T-helper 2 cell treated with Interferon-gamma antibody and Interleukin-4, amounts not matched to agents 5 μg/mL and 100 μg/mL, for 36 hours (primary cell): ENCODE measurements around the gene INTS3.

Experiments used
- DNase-seq: peaks from one replicate; pipeline ENCODE4 v3.0.0; 2021; ENCODE audit warnings: low spot score
- H3K27ac Mint-ChIP-seq: one replicate; pipeline ENCODE4 v1.8.0; 2021; ENCODE audit warnings: mild to moderate bottlenecking, mixed read lengths
- H3K27me3 Mint-ChIP-seq: one replicate; pipeline ENCODE4 v1.8.0; 2021; ENCODE audit warnings: low read depth, mixed read lengths
- H3K36me3 Mint-ChIP-seq: one replicate; pipeline ENCODE4 v1.8.0; 2021; ENCODE audit warnings: low read depth, mixed read lengths
- H3K4me1 Mint-ChIP-seq: one replicate; pipeline ENCODE4 v1.8.0; 2021; ENCODE audit warnings: low read depth, mixed read lengths
- H3K4me3 Mint-ChIP-seq: one replicate; pipeline ENCODE4 v1.8.0; 2022; ENCODE audit warnings: mild to moderate bottlenecking, moderate library complexity, mixed read lengths
- H3K9me3 Mint-ChIP-seq: one replicate; pipeline ENCODE4 v1.8.0; 2021; ENCODE audit warnings: mixed read lengths

INTS3 gene

DNA sequence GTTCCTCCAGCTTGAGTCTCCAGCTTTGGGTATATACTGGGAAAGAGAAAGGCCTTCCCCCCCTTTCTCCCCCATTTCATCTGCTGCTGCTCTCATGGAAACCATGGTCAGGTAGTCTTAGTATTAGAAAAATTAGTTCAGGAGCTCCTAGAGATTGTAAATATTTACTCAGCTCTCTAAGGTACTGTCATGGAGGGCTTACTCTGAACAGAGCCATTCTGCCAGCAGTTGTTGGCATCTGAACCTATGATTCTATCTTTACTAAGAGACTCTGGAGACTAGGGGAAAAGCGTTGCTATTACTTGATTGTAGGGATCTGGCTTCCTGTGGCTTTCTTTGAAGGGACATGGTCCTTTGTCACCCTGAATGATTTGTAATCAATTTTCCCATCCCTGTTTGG is 6.1 kb downstream of the INTS3 start:
- H3K27me3 Mint-ChIP-seq: no peaks in the 10 kb centered on the region
- no peak overlapping the region for H3K27ac Mint-ChIP-seq
- no peak overlapping the region for H3K4me3 Mint-ChIP-seq
- H3K4me1 Mint-ChIP-seq: peaks cover 20% of the 10 kb centered on the region
- DNase-seq: no peak
- no peaks in the 10 kb centered on the region for H3K9me3 Mint-ChIP-seq
- peaks cover 27% of the 10 kb centered on the region for H3K36me3 Mint-ChIP-seq

DNA sequence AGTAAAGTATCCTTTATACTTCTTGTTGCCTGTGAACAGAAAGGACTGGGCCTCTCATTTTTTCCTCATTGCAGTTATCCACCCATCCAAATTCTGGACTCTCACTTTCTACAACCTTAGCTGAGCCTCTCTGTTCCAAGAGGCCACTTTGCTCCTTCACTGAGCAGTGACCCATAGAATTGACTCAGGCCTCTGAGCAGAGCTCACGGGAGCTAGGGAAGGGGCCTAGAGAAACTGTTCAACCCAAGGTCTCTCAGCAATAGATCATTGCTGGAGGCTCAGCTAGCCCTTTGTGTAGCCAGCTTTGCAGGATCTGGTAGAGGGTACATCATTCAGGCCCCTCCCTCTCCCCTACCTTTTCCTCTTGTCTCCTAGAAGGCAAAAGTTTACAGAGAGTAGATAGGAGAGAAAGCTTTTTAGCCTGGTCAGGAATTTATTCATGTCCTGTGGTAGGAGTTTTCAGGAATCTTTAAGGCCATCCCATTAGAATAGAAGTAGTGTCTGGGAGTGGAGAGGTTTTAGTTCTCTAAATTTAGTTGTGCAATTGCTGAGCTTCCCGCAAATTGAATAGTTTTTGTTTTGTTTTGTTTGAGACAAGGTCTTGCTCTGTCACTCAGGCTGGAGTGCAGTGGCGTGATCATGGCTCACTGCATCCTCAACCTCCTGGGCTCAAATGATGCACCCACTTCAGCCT is 6.7 kb downstream of the INTS3 start:
- H3K4me1 Mint-ChIP-seq: peaks cover 14% of the 10 kb centered on the region
- no peak overlapping the region for H3K4me3 Mint-ChIP-seq
- no peak for DNase-seq
- H3K36me3 Mint-ChIP-seq: peaks cover 27% of the 10 kb centered on the region
- no peaks in the 10 kb centered on the region for H3K9me3 Mint-ChIP-seq
- H3K27me3 Mint-ChIP-seq: no peaks in the 10 kb centered on the region
- no peak overlapping the region for H3K27ac Mint-ChIP-seq

DNA sequence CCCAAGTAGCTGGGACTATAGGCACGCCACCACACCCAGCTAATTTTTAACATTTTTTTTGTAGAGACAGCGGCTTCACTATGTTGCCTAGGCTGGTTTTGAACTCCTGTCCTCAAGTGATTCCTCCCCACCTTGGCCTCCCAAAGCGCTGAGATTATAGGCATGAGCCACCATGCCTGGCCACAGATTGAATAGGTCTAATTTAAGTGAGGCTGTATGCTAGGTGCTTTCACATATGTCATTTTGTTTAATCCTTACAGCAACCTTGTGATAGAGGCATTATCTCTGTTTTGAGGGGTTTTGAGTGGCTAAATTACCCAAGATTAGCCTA is 7.2 kb downstream of the INTS3 start:
- Mint-ChIP-seq H3K27me3 (no peaks in the 10 kb centered on the region), H3K36me3 (peaks cover 24% of the 10 kb centered on the region), H3K9me3 (no peaks in the 10 kb centered on the region), H3K4me3 (no peak overlapping the region), H3K27ac (no peak overlapping the region), H3K4me1 (peaks cover 10% of the 10 kb centered on the region)
- no peak for DNase-seq

DNA sequence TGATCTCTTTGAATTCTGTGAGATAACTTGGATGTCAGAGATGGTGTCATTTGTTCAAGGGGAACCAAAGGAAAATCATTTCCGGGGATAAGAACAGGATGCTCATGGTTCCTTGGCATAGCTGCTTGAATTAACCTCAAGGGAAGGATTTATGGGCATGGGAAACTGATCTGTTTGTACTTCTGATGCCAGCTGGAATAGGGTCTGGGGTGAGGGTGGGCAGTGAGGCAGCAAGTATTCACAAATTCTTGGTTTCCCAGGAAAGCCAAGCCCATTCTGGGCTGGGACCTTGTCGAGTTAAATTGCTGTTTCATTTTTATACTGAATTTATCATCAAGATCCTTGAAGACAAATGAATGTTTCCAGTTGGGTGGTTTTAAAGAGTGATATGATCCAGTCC is 14.1 kb downstream of the INTS3 start:
- H3K27me3 Mint-ChIP-seq: no peaks in the 10 kb centered on the region
- H3K4me1 Mint-ChIP-seq: peaks cover 3% of the 10 kb centered on the region
- H3K9me3 Mint-ChIP-seq: no peaks in the 10 kb centered on the region
- no peak overlapping the region for H3K27ac Mint-ChIP-seq
- peaks cover 35% of the 10 kb centered on the region for H3K36me3 Mint-ChIP-seq
- no peak overlapping the region for H3K4me3 Mint-ChIP-seq
- no peak for DNase-seq

DNA sequence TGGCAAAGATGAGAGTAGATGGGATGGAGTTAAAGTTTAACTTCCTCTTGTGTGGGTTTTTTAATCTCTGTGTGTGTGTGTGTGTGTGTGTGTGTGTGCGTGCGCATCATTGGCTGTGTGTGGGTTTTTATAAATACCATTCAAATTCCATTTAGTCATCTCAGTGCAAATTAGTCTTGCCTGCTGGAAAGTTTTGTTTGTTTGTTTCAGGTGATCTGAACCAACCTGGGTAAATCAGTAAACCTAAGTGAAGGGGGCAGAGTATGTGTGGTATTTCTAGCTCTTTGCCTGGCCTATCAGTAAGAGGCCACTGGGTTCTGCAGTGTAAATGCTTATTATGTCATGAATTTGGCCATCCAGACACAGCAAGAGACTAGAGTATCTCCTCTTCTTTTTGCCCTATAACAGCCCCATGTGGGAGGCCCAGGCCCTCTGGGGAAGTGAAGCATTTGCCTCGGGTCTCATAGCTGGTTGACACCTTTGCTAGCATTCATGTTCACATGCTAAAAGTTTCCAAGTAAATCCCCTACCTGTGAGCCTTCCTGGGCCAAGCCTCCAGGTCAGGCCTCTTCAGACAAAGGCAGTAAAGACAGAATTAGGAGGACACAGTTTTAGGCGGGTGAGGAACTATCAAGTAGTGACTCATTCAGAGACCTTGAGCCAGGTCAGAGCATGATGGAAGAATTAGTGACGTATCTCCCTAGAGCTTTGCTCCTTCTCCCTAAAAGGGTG is 14.7 kb downstream of the INTS3 start:
- DNase-seq: no peak
- no peaks in the 10 kb centered on the region for H3K27me3 Mint-ChIP-seq
- no peak overlapping the region for H3K4me3 Mint-ChIP-seq
- H3K9me3 Mint-ChIP-seq: no peaks in the 10 kb centered on the region
- H3K4me1 Mint-ChIP-seq: peaks cover 3% of the 10 kb centered on the region
- peaks cover 37% of the 10 kb centered on the region for H3K36me3 Mint-ChIP-seq
- H3K27ac Mint-ChIP-seq: no peak overlapping the region

DNA sequence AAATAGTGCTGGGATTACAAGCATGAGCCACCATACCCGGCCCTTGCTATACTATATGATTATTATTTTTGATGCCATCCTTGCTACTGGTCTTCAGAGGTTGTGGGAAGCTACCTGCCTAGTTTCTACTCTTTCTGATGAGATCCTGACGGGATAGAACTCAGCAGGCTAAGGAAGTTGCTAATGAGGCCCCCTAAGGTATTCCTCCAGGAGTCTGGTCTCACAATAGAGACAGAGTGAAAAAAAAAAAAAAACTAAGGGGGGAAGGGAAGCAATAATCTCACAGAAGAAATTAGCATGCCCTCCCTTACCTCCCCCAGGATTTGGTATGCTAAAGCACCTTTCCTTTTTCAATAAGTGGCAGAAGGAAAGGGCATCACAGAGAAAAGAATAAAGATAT is 17.6 kb downstream of the INTS3 start:
- no peak overlapping the region for H3K27ac Mint-ChIP-seq
- no peak for DNase-seq
- no peak overlapping the region for H3K4me3 Mint-ChIP-seq
- H3K36me3 Mint-ChIP-seq: peaks cover 55% of the 10 kb centered on the region
- H3K9me3 Mint-ChIP-seq: no peaks in the 10 kb centered on the region
- no peaks in the 10 kb centered on the region for H3K27me3 Mint-ChIP-seq
- H3K4me1 Mint-ChIP-seq: peaks cover 9% of the 10 kb centered on the region

DNA sequence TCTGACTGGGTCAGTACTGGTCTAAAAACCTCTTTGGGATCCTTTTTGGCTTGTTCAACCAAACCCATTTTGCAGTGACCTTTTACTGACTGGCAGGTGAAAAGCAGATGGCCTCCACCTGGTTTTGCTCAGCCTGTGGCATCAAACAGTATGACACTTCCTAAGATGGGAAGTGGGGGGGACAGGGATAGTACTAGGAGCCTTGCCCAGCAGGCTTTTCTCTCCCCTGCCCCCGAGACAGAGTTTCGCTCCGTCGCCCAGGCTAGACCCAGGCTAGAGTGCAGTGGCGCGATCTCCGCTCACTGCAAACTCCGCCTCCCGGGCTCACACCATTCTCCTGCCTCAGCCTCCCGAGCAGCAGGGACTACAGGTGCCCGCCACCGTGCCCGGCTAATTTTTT is 18.3 kb downstream of the INTS3 start:
- Mint-ChIP-seq H3K27me3 (no peaks in the 10 kb centered on the region), H3K4me1 (peaks cover 9% of the 10 kb centered on the region), H3K4me3 (no peak overlapping the region), H3K36me3 (peaks cover 56% of the 10 kb centered on the region), H3K9me3 (no peaks in the 10 kb centered on the region), H3K27ac (no peak overlapping the region)
- DNase-seq: no peak

DNA sequence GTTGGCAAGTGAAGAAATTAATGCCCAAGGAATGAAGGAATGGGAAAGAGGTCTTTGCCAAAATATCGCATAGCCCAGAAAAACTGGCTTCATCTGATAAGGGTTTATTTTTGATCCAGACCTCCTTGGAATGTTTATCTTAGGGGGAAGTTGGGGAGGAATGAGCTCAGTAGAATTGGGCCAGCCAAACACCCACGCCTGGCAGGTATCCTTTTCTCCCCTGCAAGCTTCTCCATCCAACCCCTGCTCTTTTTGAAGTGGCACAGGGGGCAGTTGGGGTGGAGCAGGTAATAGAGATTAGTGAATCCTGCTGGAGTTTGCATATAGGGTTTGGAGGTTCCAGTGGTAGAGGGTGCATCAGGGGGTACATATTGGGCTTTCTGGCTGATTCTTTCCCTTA is 21.1 kb downstream of the INTS3 start:
- no peak for DNase-seq
- H3K4me3 Mint-ChIP-seq: no peak overlapping the region
- no peaks in the 10 kb centered on the region for H3K27me3 Mint-ChIP-seq
- H3K9me3 Mint-ChIP-seq: no peaks in the 10 kb centered on the region
- H3K4me1 Mint-ChIP-seq: peaks cover 6% of the 10 kb centered on the region
- peaks cover 48% of the 10 kb centered on the region for H3K36me3 Mint-ChIP-seq
- H3K27ac Mint-ChIP-seq: no peak overlapping the region

DNA sequence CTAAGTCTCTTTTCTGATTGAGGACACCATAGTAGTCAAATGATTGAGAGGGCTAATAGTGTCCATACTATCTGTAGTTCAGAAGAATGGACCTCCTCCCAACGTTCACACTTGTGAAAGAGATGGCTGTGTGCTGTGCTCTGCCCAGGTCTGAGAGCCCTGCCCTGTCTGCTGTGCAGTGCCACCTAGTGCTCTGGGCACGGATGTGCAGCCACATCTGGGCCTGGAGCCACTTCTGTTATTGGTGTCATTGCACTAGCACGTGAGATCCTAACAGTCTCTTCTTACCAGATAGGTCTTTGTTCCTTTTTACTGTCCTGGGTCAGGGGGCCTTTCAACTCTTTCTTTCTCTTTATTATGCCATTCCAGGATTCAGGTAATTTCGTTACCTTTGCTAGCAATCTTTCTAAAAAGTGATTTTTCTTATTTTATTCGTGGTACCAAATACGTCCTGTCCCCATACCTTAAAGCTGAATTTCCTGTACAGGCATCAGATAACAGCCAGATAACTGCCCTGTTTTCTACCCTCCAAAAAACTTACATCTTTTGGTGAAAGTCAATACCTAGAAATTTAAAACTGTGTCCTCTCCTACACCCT is 21.7 kb downstream of the INTS3 start:
- Mint-ChIP-seq H3K4me1 (peaks cover 6% of the 10 kb centered on the region), H3K4me3 (no peak overlapping the region), H3K27me3 (no peaks in the 10 kb centered on the region), H3K36me3 (peaks cover 49% of the 10 kb centered on the region), H3K27ac (no peak overlapping the region), H3K9me3 (no peaks in the 10 kb centered on the region)
- DNase-seq: peak; percentile 68

DNA sequence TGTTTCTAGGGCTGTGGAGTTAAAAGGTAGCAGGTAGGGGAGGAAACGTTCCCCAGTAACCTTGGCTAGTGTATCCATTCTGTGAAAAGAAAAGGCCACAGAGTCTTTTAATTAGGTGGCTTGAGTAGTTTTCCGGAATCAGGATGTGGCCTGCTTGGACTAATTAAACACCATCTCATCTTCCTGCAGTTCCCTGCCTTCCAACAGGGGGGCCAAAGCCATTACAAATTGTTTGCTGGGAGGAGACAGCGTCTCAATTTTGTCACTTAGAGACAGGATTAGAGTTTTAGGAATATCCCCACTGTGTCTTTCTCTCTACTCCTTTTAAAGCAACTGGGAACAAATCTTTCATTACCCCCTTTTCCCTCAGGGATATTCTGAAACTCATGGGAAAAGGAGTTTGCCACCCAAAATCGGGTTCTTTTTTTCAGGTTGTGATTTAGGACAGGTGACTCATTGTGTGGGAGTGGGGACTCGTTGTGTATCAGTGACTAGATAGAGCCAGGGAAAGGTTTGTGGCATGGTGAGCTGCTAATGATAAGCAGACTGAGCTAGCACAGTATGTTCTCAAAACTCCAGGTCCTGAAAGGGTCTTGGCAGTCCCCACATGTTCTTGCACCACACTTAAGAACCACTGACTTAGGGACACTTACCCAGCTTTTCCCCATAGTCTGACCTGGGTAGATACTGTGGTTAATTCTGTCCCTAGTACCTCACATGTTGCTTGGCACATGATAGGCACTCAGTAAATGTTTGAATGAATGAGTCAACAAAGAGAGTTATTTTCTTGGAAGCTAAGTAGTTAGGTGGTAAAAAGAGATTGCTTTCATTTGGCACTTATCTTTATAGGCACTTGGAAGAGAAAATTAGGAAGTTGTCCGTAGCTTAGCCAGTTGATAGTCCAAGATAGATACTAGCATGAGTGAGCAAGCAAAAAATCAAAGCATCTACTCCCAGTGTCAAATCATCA is 22.5 kb downstream of the INTS3 start:
- Mint-ChIP-seq H3K4me1 (peaks cover 6% of the 10 kb centered on the region), H3K36me3 (peaks cover 55% of the 10 kb centered on the region), H3K9me3 (no peaks in the 10 kb centered on the region), H3K27ac (no peak overlapping the region), H3K4me3 (no peak overlapping the region), H3K27me3 (no peaks in the 10 kb centered on the region)
- no peak for DNase-seq

DNA sequence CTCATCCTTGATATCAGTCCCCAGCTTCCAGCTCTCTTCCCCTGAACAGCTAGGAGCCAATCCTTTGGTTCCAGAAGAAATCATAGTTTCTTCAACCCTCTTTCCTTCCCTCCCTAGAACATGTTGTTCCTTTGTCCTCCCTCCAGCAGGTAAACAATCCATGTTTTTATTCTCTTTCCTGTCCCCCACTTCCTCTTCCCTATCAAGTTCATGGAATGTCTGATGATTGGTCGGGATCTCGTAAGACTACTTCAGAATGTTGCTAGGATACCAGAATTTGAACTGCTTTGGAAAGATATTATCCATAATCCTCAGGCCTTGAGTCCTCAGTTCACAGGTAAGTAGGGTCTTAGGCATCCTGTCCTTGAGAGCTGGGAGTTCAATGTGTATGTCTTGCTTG is 24.2 kb downstream of the INTS3 start:
- no peaks in the 10 kb centered on the region for H3K27me3 Mint-ChIP-seq
- H3K4me1 Mint-ChIP-seq: peaks cover 6% of the 10 kb centered on the region
- H3K4me3 Mint-ChIP-seq: no peak overlapping the region
- peaks cover 56% of the 10 kb centered on the region for H3K36me3 Mint-ChIP-seq
- no peak overlapping the region for H3K27ac Mint-ChIP-seq
- H3K9me3 Mint-ChIP-seq: no peaks in the 10 kb centered on the region
- DNase-seq: no peak

DNA sequence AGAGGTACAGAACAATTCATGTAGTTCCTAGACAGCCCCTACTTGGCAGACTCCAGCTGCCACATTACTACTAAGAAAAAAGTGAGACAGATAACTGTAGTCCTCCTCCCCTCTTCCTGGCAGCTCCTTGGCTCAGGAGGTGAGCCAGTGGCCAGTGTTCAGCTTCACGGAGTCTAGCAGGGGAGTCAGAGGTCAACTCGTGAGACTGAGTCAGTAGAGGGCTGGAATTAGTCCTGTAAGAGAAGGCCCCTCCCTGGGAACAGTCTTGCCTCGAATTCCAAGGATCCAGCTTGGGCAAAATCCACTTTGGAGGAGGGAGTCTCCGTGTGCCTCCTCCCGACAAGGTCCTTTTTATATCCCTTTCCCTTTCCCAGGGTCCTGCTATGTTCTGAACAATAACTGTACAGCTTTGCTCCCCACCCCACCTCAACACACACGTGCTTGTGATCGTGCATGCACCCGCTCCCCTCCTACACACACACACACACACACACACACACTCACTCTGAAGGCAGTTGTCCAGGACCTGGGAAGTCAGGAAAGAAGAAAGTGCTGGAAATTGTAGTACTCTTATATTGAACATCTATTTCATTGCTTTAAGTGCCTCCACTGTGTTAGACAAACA is 24.8 kb downstream of the INTS3 start:
- Mint-ChIP-seq H3K27me3 (no peaks in the 10 kb centered on the region), H3K36me3 (peaks cover 56% of the 10 kb centered on the region)
- no peak for DNase-seq

DNA sequence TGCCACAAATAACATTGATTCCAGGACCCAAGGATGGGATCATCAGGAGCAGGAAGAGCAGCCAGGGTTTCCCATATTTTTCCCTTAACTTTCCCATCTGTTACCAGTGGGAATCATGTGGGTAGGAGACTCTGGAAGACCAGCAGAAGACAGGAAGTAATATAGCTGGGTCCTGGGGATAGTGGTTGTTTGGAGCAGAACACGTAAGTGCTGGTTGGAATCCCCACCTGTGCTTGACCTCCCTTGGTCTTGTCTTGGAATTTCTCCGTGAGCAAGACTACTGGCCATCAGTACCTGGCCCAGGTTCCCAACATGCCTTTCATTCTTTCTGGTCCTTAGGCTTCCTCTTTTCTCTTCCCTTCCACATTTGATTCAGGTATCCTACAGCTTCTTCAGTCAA is 26.4 kb downstream of the INTS3 start:
- no peak overlapping the region for H3K27ac Mint-ChIP-seq
- H3K27me3 Mint-ChIP-seq: no peaks in the 10 kb centered on the region
- no peak for DNase-seq
- no peak overlapping the region for H3K4me3 Mint-ChIP-seq
- H3K36me3 Mint-ChIP-seq: peaks cover 50% of the 10 kb centered on the region
- no peaks in the 10 kb centered on the region for H3K9me3 Mint-ChIP-seq
- H3K4me1 Mint-ChIP-seq: peaks cover 4% of the 10 kb centered on the region

More for the DNA sequence above, 24.8 kb downstream of the INTS3 start:
- Mint-ChIP-seq H3K9me3 (no peaks in the 10 kb centered on the region), H3K4me1 (peaks cover 6% of the 10 kb centered on the region), H3K27ac (no peak overlapping the region), H3K4me3 (no peak overlapping the region)
